Prostate gland (tissue), 2 donors: ENCODE measurements around the gene FTHL17.

Source experiments
- POLR2A ChIP-seq: fragments of 450-650 bp; IDR thresholded peaks from one replicate; pipeline ENCODE4 v1.6.1; 2016; ENCODE audit warnings: antibody characterized with exemption, mild to moderate bottlenecking
- POLR2AphosphoS5 ChIP-seq: sonication (generic); formaldehyde crosslinking; IDR thresholded peaks from one replicate; pipeline ENCODE4 v1.6.1; 2017; ENCODE audit warnings: antibody characterized with exemption
- TF ChIP-seq, protein P1 (sequence below), 4 experiments: fragments of 200-600 bp in 2 of 4; fragments of 450-650 bp in 2 of 4; sonication (generic) in 2 of 4; IDR thresholded peaks; 1 replicate in 3 of 4; 2 replicates in 1 of 4; pipeline ENCODE4 v1.5.1; 2016 to 2019; ENCODE audit warnings: antibody characterized with exemption in 4 of 4, mild to moderate bottlenecking in 2 of 4, moderate library complexity in 2 of 4

DNA sequence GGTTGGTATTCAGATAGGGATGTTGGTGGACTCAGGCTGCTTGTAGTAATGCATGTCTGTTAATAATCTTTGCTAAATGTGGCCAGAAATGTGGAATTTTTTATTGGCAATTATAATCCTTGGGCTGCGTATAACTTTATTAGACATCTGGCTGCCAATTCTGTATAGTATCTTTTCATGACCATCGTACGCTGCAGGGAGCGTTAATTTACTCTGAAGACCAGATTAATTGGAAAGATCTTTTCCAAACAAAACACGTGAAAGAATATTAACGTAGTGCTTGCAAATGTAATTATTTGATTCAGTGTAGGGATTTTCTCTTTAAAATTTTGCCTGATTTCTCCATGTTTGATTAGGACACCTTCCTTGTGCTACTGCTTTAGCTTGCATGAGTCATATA, 38.8 kb upstream of the FTHL17 start:
- TF ChIP-seq, protein P1, sequence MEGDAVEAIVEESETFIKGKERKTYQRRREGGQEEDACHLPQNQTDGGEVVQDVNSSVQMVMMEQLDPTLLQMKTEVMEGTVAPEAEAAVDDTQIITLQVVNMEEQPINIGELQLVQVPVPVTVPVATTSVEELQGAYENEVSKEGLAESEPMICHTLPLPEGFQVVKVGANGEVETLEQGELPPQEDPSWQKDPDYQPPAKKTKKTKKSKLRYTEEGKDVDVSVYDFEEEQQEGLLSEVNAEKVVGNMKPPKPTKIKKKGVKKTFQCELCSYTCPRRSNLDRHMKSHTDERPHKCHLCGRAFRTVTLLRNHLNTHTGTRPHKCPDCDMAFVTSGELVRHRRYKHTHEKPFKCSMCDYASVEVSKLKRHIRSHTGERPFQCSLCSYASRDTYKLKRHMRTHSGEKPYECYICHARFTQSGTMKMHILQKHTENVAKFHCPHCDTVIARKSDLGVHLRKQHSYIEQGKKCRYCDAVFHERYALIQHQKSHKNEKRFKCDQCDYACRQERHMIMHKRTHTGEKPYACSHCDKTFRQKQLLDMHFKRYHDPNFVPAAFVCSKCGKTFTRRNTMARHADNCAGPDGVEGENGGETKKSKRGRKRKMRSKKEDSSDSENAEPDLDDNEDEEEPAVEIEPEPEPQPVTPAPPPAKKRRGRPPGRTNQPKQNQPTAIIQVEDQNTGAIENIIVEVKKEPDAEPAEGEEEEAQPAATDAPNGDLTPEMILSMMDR (IDR thresholded peaks at IDR 0.05), result no peak
- TF ChIP-seq POLR2A (no peak), POLR2AphosphoS5 (no peak)
